Measurements from ENCODE around the gene LILRA2.
"Not testable (repeated sequence)": the region's sequence is repeated elsewhere in the genome, so short reads cannot be mapped to it uniquely, and the experiment has no call there.

- TF ChIP-seq EZH2phosphoT487 (IDR thresholded peaks at IDR 0.05; ENCODE audit: insufficient read depth, low read depth); EZH2 (IDR thresholded peaks at IDR 0.05; ENCODE audit: insufficient read depth, poor library complexity, severe bottlenecking): not testable (repeated sequence)
Measured at GRCh38 chr19:54630262-54630661, 56.7 kb downstream of the LILRA2 start, which contains the start of gene LILRB1.

Data from GM23248 (cell line).